Measurements from ENCODE around the gene ADCY6. TPM values are rescaled to one million over a fixed set of nuclear protein-coding genes. Genes with fewer than 3 reads are reported as not detected.

Gene ADCY6
- total and polyA plus RNA-seq, 5 donors: 51.4 to 125 (median 93.2) TPM

DNA sequence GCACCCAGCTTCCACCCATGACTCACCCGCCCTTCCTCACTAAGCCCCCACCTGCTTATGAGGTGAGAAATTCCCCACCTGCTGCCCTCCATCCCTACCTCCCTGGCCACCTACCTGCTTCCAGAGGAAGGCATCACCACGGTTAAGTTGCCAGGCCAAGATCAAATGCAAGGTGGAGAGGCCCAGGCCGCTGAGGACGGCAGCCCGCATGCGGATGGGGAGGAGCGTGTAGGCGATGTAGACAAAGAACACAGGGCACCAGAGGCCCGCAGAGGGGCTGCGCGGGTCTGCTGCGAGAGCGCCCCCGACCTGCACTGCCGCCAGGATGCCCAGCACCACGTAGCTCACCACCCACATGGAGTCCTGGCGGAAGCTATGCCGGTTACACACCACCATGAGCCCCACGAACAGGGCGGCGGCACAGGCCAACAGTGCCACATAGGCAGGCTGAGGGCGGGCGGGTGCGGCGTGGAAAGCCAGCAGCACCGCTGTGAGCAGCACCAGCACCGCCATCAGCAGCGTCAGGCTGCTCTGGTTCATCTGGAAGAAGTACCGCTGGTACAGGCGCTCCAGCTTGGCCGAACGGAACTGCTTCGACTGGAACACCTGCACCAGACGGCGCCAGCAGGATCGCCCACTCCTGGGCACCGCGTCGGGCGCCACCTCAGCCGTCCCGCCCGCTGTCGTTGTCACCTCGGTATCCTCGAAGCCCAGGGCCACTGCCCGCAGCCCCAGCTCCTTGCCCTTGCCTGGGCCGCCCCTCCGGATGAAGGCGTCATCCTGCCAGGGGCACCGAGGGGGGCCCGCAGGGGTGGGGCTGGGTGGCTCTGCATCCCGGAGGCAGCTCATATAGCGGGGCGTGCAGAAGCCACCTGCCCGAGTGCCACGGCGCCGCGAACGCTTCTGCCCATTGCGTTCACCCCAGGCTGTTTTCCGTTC lies 6.2 kb downstream of the ADCY6 start:
- ATAC-seq (no peak), DNase-seq (no peak)
- intact Hi-C loops (cut with DNase I): no loop called here
- 78% methylated on average over 63 of the region's 63 CpGs for WGBS
- Histone ChIP-seq H3K4me1 (ENCODE audit: control insufficient read depth, insufficient read depth, low read length) (peaks cover 29% of the 10 kb centered on the region), H3K9me3 (ENCODE audit: control insufficient read depth, low read length) (no peaks in the 10 kb centered on the region), H3K4me3 (ENCODE audit: low read length) (no peak overlapping the region), H3K27me3 (ENCODE audit: control insufficient read depth, insufficient read depth) (no peaks in the 10 kb centered on the region), H3K27ac (ENCODE audit: low read length) (no peak overlapping the region)

DNA sequence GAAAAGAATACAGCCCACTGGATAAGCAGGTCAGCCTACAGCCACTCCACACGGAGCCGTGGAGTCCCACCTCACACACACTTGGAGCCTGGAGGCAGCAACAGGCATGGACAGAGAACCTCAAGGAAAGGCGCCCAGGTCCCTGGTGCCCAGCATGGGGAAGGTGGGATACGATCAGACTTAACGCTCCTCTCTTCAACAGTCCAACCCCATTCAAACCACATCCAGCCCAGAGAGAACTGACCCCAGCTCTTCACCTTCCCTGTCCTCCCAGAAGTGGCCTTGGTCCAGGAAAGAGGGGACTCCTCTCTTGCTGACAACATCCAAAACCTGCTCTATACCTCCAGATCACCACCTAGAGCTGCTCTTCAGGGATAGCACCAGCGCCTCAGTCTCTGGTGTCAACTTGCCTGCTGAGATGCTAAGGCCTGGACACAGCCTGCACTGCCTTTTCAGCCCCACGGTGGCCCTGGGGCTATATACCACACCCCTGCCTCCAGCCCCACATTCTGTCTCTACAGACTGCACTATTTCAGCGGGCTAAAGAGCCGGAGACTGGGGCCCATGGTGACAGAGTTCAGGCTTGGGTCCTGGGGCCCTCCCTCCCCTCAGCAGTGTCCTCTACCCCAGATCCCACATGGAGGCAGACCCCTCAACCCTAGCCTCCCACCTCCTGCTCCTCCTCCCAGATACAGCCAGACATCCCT lies 7.0 kb downstream of the ADCY6 start:
- WGBS: 66% methylated on average over 9 of the region's 9 CpGs
- DNase-seq: no peak
- no peak overlapping the region for H3K4me3 ChIP-seq (ENCODE audit: low read length)
- no peaks in the 10 kb centered on the region for H3K9me3 ChIP-seq (ENCODE audit: control insufficient read depth, low read length)
- H3K4me1 ChIP-seq (ENCODE audit: control insufficient read depth, insufficient read depth, low read length): peaks cover 27% of the 10 kb centered on the region
- H3K27me3 ChIP-seq (ENCODE audit: control insufficient read depth, insufficient read depth): no peaks in the 10 kb centered on the region
- H3K27ac ChIP-seq (ENCODE audit: low read length): peak overlapping the region; percentile 63
- intact Hi-C loops (cut with DNase I): no loop called here
- no peak for ATAC-seq

DNA sequence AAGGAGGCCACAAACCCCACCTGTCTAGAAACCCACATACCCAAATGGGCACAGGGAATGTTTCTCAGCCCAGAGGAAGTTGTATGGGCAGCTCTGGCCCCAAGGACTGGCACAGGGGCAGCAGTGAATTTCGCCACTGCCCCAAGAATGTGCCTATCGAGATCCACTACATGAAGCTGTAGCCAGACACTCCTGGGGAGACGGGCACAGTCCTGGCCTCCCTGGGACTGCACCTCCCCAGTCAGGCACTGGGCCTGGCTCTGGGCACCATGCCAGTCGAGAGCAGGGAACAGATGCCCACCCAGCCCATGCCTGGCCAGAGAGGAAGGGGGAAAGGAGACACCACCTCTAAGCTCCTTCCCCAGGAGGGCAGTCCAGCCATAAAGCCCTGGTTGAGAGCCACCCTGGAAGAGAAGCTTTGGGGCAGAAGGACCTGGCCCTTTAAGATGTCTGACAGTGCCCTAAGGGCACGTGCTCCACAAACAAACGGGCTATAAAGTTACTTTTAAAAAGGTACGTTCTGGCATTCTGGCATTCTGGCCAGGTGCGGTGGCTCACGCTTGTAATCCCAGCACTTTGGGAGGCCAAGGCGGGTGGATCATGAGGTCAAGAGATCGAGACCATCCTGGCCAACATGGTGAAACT lies 8.4 kb downstream of the ADCY6 start:
- intact Hi-C loops (cut with DNase I): no loop called here
- Histone ChIP-seq H3K9me3 (ENCODE audit: control insufficient read depth, low read length) (no peaks in the 10 kb centered on the region), H3K27me3 (ENCODE audit: control insufficient read depth, insufficient read depth) (no peaks in the 10 kb centered on the region), H3K27ac (ENCODE audit: low read length) (peak overlapping the region; percentile 91), H3K4me3 (ENCODE audit: low read length) (no peak overlapping the region), H3K4me1 (ENCODE audit: control insufficient read depth, insufficient read depth, low read length) (peaks cover 23% of the 10 kb centered on the region)
- peak; percentile 2 to 3 for ATAC-seq
- WGBS: 66% methylated on average over 11 of the region's 11 CpGs
- DNase-seq: no peak

DNA sequence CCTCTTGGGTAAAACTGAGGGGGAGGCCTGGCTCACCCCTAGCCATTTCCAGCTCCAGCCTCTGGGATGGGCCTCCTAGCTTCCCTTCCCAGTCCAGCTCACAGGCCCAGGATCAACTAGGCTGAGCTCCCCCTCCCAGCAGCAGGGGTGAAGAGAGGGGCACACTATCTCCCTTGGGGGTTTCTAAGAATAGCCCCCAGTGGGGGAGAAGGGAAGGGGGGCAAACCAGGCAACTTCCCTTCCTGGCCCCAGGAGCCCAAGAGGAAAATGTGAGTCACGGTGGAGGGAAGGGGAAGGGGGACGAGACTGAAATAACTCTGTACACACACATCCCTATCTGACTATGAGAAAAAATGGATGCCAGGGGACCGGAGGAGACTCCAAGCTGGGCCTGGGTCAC lies 9.0 kb downstream of the ADCY6 start:
- peak; percentile 63 to 78 for ATAC-seq
- 2% methylated on average over 3 of the region's 3 CpGs for WGBS
- no peaks in the 10 kb centered on the region for H3K27me3 ChIP-seq (ENCODE audit: control insufficient read depth, insufficient read depth)
- peak; percentile 62 to 84 (median 68) for DNase-seq
- H3K4me1 ChIP-seq (ENCODE audit: control insufficient read depth, insufficient read depth, low read length): peaks cover 23% of the 10 kb centered on the region
- no peaks in the 10 kb centered on the region for H3K9me3 ChIP-seq (ENCODE audit: control insufficient read depth, low read length)
- no peak overlapping the region for H3K4me3 ChIP-seq (ENCODE audit: low read length)
- H3K27ac ChIP-seq (ENCODE audit: low read length): peak overlapping the region; percentile 91
- intact Hi-C loops (cut with DNase I): no loop called here

DNA sequence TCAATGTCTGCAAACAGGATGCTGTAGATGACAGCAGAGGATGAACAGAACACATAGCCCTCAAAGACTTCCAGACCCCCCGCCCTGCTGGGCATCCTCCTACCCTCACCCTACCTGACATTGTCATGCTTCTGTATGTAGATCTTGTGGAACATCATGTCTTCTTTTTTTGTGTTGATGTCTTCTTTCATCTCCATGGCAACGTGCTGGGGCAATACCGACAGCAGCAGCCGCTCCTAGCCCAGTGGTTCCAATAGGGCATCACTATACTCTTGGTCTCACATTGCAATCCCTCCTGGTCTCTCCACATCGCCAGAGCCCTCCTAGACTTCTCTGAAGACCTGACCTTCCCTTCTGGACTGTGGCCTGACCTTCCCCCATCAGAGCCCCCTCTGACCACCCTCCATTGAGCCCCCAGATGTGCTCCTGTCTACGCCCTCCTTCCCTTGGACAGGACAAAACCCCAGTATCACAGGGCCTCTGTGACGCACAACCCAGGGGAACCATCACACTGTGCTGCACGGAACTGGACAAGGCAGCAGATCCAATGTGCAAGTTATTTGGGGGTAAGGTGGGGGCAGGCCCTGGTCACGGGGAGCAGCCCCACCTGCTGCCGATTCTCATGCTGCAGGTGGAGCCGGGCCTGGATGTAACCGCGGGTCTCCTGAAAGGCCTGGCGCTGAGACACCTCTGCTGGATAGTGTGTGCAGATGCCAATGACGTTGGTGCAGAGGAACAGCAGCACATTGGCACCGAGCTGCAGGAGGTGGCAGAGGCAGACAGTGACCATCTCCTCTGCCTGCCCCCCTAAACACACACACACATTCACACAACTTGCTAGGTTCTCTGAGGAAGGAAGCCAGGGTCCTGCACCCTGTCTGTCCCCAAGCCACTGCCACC lies 11.1 kb downstream of the ADCY6 start:
- no peaks in the 10 kb centered on the region for H3K27me3 ChIP-seq (ENCODE audit: control insufficient read depth, insufficient read depth)
- peaks cover 23% of the 10 kb centered on the region for H3K4me1 ChIP-seq (ENCODE audit: control insufficient read depth, insufficient read depth, low read length)
- peak in 1 of 3 donors; percentile 70 for DNase-seq
- WGBS: 74% methylated on average over 16 of the region's 16 CpGs
- peak; percentile 40 to 45 for ATAC-seq
- H3K27ac ChIP-seq (ENCODE audit: low read length): peak overlapping the region; percentile 18
- no peak overlapping the region for H3K4me3 ChIP-seq (ENCODE audit: low read length)
- no peaks in the 10 kb centered on the region for H3K9me3 ChIP-seq (ENCODE audit: control insufficient read depth, low read length)
- intact Hi-C loops (cut with DNase I): no loop called here

DNA sequence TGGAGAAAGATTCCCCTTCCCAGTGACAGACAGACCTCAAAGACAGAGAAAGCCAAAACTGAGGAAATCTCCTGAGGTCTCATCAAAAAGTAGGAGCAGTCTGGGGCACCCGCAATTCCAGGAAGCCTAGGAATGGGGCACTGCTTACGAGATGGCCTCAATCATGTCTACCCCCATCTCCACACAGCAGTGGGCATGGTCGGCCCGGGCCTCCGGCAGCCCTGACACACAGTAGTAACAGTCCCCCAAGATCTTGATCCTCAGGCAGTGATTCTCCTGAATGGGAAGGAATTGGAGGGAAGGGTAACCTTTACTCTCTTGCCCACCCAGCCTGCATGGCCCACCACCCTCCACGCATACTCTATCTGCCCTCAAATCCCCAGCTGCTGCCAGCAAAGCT lies 11.9 kb downstream of the ADCY6 start:
- no peaks in the 10 kb centered on the region for H3K9me3 ChIP-seq (ENCODE audit: control insufficient read depth, low read length)
- WGBS: 90% methylated on average over 6 of the region's 6 CpGs
- H3K27ac ChIP-seq (ENCODE audit: low read length): no peak overlapping the region
- intact Hi-C loops (cut with DNase I): no loop called here
- no peak overlapping the region for H3K4me3 ChIP-seq (ENCODE audit: low read length)
- ATAC-seq (no peak), DNase-seq (no peak)
- peaks cover 22% of the 10 kb centered on the region for H3K4me1 ChIP-seq (ENCODE audit: control insufficient read depth, insufficient read depth, low read length)
- H3K27me3 ChIP-seq (ENCODE audit: control insufficient read depth, insufficient read depth): no peaks in the 10 kb centered on the region

DNA sequence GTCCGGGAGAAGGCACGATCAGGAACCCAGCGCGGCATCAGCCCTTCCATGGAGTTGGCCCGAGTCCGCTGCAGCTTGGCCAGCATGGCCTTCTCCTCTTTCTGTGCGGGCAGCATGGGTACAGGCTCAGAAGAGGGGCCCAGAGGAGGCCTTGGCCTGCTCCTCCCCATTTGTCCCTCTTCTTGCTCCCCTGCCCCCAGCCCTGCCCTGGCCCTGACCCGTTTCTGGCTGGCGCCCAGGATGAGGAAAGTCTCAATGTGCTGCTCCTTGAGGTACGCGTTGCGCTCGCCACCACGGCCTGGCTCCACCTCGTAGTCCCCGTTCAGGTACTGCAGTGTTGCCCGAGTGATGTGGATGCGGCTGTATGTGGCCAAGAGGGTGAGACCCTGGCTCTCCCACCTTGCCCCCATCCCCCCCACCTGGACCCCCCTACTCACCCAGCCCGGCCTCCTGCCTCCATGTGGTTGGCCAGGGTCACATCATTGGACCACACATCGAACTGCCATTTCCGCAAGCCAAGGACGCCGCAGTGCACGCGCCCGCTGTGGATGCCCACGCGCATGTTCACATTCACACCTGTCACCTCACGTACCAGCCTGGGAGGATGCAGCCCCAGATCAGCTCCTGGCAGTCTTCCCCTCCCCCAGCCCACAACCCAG lies 12.8 kb downstream of the ADCY6 start:
- Histone ChIP-seq H3K4me3 (ENCODE audit: low read length) (no peak overlapping the region), H3K9me3 (ENCODE audit: control insufficient read depth, low read length) (no peaks in the 10 kb centered on the region), H3K4me1 (ENCODE audit: control insufficient read depth, insufficient read depth, low read length) (peaks cover 16% of the 10 kb centered on the region), H3K27me3 (ENCODE audit: control insufficient read depth, insufficient read depth) (no peaks in the 10 kb centered on the region), H3K27ac (ENCODE audit: low read length) (no peak overlapping the region)
- 88% methylated on average over 29 of the region's 29 CpGs for WGBS
- ATAC-seq (no peak), DNase-seq (no peak)
- intact Hi-C loops (cut with DNase I): no loop called here

DNA sequence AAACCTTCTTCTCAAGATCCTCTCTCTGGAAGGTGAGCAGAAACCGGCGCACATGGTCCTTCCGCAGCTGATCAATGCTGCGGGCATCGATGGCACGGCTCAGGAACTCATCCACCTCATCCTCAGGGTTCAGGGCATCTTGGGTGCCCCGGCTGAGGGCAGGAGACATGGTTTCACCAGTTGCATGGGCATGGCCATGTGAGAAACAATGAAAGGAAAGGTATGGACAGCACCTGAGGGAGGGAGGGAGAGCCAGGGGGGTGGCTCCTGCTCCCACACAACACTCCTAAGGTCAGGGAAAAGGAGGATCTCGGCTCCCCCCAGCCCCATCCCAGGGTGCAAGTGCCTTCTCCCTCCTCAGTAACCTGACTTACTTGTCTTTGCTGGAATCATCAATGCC lies 13.6 kb downstream of the ADCY6 start:
- peaks cover 13% of the 10 kb centered on the region for H3K4me1 ChIP-seq (ENCODE audit: control insufficient read depth, insufficient read depth, low read length)
- intact Hi-C loops (cut with DNase I): no loop called here
- DNase-seq (no peak), ATAC-seq (no peak)
- H3K27me3 ChIP-seq (ENCODE audit: control insufficient read depth, insufficient read depth): no peaks in the 10 kb centered on the region
- H3K27ac ChIP-seq (ENCODE audit: low read length): no peak overlapping the region
- 91% methylated on average over 8 of the region's 8 CpGs for WGBS
- no peaks in the 10 kb centered on the region for H3K9me3 ChIP-seq (ENCODE audit: control insufficient read depth, low read length)
- no peak overlapping the region for H3K4me3 ChIP-seq (ENCODE audit: low read length)

DNA sequence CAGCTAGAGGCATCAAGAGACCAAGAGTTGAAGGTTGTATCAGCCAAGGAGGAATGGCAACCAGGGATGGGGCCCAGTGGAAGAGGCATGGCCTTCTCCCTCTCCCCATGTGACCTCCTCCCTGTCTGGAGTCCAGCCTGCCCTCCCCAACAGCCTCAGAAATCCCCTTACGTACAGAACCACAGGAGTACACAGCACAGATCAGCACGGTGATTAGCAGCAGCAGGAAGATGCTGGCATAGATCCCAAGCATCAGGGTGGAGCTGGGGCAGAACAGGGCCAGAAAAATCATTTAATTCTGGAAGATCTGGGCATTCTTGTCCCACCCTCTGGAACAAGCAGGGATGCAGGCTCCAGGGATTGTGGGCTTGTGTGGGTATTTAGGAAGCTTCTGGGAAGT lies 14.4 kb downstream of the ADCY6 start:
- WGBS: 33% methylated on average over 2 of the region's 2 CpGs
- peaks cover 6% of the 10 kb centered on the region for H3K4me1 ChIP-seq (ENCODE audit: control insufficient read depth, insufficient read depth, low read length)
- no peak for ATAC-seq

DNA sequence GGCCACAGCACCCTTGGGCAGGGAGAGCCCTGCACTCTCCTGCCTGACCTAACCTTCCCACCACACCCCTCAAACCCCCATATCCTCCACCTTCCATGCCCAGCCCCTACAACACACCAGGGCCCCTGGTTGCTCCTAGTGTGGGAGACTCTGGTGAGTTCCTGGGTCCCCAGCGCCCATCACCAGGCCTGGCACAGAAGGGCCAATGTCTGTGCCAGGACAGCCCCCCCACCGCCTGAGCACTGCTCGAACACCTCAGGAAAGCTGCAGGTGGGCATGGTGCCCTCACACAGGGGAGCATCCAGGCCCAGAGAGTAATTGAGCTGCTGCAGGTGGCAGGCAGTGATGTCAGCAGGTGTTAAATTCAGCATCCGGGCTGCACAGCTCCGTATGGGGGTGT lies 15.2 kb downstream of the ADCY6 start:
- ATAC-seq (no peak), DNase-seq (no peak)
- Histone ChIP-seq H3K27ac (ENCODE audit: low read length) (no peak overlapping the region), H3K4me3 (ENCODE audit: low read length) (no peak overlapping the region), H3K9me3 (ENCODE audit: control insufficient read depth, low read length) (no peaks in the 10 kb centered on the region), H3K27me3 (ENCODE audit: control insufficient read depth, insufficient read depth) (no peaks in the 10 kb centered on the region), H3K4me1 (ENCODE audit: control insufficient read depth, insufficient read depth, low read length) (peaks cover 5% of the 10 kb centered on the region)
- intact Hi-C loops (cut with DNase I): no loop called here
- WGBS: 91% methylated on average over 5 of the region's 5 CpGs

More for the DNA sequence above, 14.4 kb downstream of the ADCY6 start:
- Histone ChIP-seq H3K27ac (ENCODE audit: low read length) (no peak overlapping the region), H3K27me3 (ENCODE audit: control insufficient read depth, insufficient read depth) (no peaks in the 10 kb centered on the region), H3K9me3 (ENCODE audit: control insufficient read depth, low read length) (no peaks in the 10 kb centered on the region), H3K4me3 (ENCODE audit: low read length) (no peak overlapping the region)
- no peak for DNase-seq
- intact Hi-C loops (cut with DNase I): no loop called here
